Inflammatory macrophage treated with lipopolysaccharide for 1 hour (primary cell): Measurements from ENCODE around the gene PRR14.
"Not testable (repeated sequence)": the region's sequence is repeated elsewhere in the genome, so short reads cannot be mapped to it uniquely, and the experiment has no call there.

Source experiments
- DNase-seq, 2 donors: peaks; one replicate each; pipeline ENCODE4 v3.0.0-alpha.2; 2020 to 2022

PRR14 gene

DNA sequence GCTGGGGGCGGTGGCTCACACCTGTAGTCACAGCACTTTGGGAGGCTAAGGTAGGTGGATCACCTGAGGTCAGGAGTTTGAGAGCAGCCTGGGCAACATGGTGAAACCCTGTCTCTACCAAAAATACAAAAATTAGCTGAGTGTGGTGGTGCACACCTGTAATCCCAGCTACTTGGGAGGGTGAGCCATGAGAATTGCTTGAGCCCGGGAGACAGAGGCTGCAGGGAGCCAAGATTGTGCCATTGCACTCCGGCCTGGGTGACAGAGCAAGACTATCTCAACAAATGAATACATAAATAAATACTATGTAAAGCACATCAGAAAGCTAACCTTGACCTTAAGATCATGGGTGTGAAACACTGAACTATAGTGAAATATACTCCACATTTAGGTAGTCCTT lies 45.9 kb downstream of the PRR14 start:
- DNase-seq: not testable (repeated sequence)

DNA sequence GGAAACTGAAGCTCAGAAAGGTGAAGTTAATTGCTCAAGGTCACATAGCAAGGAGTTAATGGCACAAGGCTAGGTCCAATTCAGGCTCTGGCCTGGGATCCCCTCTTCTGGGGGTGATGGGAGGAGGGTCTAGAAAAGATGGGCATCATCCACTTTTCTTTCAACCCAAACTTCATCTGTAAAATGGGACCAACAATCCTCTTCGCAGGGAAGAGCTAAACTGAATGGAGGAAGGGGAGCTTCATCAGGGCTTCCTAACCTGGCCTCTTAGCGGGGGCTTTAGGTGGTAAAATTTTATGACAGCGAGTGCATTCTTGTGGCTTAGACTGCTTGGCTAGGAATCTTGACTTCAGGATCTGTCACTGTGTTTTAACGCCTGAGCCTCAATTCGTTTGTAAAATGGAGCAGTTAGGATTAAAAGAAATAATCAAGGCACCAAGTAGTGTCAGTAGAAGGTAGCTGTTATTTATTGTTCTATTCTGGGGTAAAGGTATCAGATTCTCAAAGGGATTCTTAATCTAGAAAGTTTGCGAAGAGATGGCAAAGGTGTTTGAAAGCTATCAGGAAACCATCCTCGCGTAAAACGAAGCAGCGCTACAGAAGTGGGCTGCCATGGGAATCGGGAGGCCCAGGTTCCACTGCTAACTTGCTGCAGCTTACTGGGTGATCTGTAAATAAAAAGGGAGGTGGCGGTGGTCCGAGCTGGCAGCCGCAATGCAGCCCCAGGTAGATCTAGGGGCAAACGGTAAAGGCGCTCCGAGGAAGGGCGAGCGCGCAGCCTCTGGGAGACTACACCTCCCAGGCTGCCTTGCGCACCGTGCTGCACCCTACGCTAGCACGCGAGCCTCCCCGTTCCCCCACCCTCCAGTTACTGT lies 46.7 kb downstream of the PRR14 start:
- no peak for DNase-seq

DNA sequence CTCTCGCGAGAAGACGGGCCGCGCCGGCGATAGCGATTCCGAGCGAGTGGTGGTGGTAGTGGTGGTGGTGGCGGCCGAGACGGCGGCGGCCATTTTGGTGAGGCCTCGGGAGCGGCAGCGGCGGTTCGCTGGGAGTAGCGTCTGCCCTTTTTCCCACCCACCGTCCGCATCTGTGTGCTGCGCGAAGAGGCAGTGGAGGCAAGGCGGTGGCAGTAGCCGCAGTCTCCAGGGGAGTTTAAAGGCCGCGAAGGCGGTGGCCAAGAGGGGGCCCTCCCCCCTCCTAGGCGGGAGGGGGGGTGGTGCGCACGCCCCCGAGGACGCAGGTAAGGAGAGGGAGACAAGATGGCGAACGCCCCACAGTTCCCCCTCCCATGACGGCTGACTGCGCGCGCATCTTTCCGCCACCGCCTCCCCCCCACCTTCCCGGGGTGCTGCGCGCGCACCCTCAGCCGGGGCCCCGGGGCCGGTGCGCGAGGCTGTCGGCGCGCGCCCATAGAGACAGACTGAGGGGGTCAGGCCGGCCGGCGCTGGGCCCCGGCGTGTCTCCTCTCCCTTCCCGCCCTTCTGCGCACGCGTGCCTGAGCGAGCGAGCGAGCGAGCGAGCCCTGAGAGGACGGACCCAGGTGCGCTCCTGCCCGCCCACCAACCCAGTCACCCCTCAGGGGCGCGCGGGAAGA lies 47.5 kb downstream of the PRR14 start:
- DNase-seq: peak; percentile 94 to 96

DNA sequence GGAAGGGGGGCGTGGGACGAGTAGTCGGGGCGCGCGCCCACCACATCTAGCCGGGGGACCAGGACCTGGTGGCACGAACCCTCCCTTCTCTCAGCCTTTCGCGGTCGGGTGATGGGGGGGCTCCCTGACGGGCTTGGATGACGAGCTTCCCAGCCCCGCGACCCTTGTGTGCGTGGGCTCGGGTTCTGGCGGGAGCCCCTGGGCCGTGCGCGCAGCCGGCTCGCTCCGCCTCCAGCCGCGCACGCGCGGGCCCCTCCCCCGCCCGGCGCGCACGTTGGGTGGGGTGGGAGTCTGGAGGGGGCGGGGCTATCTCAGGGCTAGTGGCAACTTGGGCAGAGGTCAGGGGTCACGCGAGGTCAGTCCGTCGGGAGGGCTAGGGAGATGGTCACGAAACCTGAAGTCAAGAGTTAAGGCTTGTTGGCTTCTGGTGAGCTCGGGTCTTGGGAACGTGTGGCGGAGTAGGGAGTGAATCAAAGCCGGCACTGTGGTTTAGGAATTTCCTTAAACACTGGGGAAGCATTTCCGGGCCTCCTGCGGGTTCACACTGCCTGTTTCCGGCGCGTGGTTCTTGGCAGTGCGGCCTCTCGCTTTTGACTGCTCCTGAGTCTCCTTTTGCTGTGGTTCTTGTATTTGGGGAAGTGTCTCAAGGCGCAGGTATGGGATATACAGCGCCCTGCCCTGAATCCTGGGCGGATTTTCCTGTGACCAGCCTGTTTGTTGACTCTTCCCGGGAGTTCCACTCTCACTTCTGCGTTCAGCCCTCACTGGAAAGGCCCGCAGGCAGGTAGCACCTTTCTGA lies 48.3 kb downstream of the PRR14 start, which contains the start of gene SRCAP:
Gene SRCAP, plus strand, starts transcription at position 356 of the 799 bp plus-strand sequence. CDS start 1,654 bp downstream, outside the sequence.
- DNase-seq: peak; percentile 73 to 88

DNA sequence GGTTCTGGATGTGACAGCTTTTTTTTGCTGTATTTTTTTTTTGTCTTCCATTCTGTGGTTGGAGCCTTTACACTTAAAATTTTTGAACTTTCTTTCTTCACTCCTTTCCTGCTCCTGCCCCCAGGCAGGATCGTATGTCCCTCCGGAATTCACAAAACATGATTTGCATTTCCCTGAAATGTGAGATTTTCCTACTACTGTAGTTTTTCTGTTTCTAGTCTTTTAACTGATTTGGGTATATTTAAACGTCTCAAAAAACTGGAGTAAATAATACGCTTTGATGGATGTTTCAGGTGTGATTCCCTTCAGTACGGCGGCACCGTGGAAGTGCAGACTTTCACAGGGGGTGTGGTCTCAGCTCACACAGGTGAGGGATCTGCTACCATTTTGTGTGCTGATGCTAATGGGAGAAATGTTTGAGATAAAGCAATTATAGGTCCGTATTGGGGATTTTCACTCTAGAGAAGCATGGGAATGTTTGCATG lies 48.9 kb downstream of the PRR14 start:
- DNase-seq: no peak

DNA sequence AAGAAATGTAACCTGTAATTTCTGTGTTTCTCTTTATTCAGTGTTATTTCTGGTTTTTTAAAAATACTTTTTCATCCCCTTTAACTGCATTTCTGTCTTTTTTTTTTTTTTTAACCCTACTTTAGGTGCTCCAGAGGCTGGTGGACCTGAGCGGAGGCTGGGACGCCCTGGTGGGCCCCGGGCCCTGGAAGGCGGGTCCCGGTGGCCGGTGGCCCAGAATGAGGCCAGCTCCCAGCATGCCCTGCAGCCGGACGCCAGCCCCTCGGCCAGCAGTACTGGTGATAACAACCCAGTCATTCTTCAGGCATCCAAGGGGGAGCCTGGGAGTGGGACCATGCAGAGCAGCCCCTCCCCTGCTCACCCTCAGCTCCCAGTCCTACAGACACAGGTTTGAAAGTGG lies 49.7 kb downstream of the PRR14 start:
- DNase-seq: no peak

DNA sequence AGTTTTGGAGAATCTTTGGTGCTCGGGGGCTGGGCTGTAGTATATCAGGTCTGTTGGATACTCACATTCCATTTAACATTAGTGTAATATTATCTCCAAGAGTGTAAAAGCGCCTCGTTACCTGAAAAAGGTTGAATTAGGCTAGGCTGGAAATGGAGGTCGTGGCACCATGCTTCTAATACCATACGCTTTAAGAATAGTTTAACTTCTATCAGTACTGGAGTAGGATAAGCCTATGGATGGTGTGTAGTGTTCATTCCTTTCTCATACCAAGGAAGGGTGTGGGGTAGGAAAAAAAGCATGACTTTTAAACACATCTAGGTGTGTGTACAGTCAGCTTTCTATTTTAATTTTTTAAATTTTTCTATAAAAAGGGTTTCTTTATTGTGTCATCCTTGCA lies 50.2 kb downstream of the PRR14 start:
- no peak for DNase-seq

DNA sequence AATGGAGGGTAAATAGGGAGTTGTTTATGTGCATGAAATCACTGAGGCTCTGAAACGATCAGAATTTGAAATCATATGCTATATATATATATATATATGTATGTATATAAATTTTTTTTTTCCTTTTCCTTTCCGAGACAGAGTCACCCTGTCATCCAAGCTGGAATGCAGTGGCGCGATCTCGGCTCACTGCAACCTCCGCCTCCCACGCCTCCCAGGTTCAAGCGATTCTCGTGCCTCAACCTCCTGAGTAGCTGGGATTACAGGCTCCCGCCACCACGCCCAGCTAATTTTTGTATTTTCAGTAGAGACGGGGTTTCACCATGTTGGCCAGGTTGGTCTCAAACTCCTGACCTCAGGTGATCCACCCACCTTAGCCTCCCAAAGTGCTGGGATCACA lies 52.3 kb downstream of the PRR14 start:
- DNase-seq: not testable (repeated sequence)

DNA sequence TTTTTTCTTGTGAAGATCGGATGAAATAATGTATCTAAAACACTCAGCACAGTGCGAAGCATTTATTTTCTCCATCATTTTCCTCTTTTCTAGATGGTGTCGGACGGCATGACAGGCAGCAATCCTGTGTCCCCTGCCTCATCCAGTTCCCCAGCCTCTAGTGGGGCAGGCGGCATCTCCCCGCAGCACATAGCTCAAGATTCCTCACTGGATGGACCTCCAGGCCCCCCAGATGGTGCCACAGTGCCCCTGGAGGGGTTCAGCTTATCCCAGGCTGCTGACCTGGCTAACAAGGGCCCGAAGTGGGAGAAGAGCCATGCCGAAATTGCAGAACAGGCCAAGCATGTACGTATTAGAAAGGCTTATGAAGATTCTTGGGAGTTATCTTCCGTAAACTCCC lies 53.2 kb downstream of the PRR14 start:
- DNase-seq: no peak
